Measurements from ENCODE around the gene ZNF891. TPM values are rescaled to one million over a fixed set of nuclear protein-coding genes. Genes with fewer than 3 reads are reported as not detected.

ZNF891 gene
- polyA plus RNA-seq, result 0.74 and 0.81 TPM in 2 replicates

GRCh38 chr12:133130038-133130807 is at the start of gene ZNF891, which contains the start of gene ZNF10:
ZNF891 (minus strand) TSS chr12:133130274; CDS start chr12:133121918, 8,356 bp downstream.
ZNF10 (plus strand) TSS chr12:133130627; CDS start chr12:133144493, 13,866 bp downstream.

GRCh38 chr12:133080368-133081158 is 49.5 kb downstream of the ZNF891 start, which contains the start of gene ZNF140:
ZNF140 (plus strand) TSS chr12:133080923; CDS start chr12:133081321, 398 bp downstream.

Other genes with a start within 250 kb of the ZNF891 start
- 0.45 and 1.7 TPM in 2 replicates for gene CHFR, start 242.7 kb downstream of the ZNF891 start, polyA plus RNA-seq
- 11.2 and 14.6 TPM in 2 replicates for gene ZNF605, start 174.0 kb downstream of the ZNF891 start, polyA plus RNA-seq
- 1.2 and 2.8 TPM in 2 replicates for gene ZNF26, start 143.9 kb downstream of the ZNF891 start, polyA plus RNA-seq
- 16.4 and 31.2 TPM in 2 replicates for gene ZNF84, start 92.8 kb downstream of the ZNF891 start, polyA plus RNA-seq
- 10.7 and 21.7 TPM in 2 replicates for gene ZNF140, start 49.4 kb downstream of the ZNF891 start, polyA plus RNA-seq
- 2.7 and 8.2 TPM in 2 replicates for gene ZNF10, start 353 bp upstream of the ZNF891 start, polyA plus RNA-seq
- 8.4 and 9.1 TPM in 2 replicates for gene ZNF268, start 51.2 kb upstream of the ZNF891 start, polyA plus RNA-seq
- gene ANHX, start 105.6 kb upstream of the ZNF891 start, polyA plus RNA-seq, result not detected in 2 replicates